ENCODE data around the gene CCDC182.

The CCDC182 gene

GRCh38 chr17:57730026-57730701, 14.9 kb downstream of the CCDC182 start:
- no peak for DNase-seq (ENCODE audit: extremely low read depth in 1 of 2, low read depth in 1 of 2)

DNA sequence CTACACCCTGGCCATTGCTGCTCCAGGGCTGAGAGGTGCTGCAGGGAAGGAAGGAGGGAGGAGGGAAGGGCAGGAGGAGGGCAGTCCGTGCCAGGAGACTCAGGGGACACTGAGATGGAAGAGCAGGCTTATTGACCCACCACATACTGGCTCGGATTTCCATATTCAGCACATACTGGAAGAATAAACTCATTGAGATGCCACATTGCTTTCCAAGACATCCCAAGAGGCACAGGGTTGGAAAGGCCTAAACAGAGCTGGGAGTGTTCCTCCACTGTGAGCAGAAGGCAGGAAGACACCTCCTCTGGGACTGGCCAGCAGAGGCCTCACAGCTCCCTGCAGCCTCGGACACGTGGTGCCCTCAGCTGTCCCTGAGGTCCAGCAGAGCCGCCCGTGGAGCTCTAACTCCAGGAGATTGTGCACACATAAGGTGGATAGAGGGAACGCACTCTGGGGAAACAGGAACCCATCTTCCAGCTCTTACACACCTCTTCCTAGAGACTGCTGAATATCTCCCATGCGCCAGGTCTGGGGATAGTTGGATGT, 17.4 kb downstream of the CCDC182 start:
- no peak for DNase-seq (ENCODE audit: extremely low read depth in 1 of 2, low read depth in 1 of 2)

- DNase-seq (ENCODE audit: extremely low read depth in 1 of 2, low read depth in 1 of 2) = no peak
These were observed 18.3 kb downstream of the CCDC182 start for GRCh38 chr17:57726838-57727237.

DNA sequence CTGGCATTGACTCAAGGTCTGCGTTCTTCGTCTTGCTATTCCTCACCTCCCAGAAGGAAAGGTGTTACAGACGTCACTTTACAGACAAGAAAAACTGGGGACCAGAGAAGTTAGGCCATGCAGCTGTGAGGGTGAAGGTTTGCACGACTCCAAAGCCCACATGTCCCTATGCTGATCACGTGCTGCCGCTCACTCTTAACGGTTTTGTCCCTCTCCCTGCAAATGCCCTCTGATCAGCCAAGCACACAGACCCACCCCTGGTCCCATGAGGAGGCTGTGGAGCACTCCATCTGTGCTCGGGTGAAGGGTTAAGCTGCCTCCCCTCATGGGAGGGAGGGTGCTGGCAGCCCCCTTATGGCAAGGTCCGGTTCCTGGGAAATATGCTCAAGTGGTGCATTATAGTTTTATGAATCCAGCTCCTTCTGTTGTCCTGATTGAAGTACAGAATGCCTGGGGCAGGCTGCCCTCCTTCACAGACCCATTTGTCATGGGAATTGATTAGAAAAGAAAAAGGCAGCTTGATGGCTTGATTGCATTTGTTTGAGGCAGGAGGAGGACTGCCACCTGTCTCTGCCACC, 18.8 kb downstream of the CCDC182 start:
- no peak for DNase-seq (ENCODE audit: extremely low read depth in 1 of 2, low read depth in 1 of 2)

DNA sequence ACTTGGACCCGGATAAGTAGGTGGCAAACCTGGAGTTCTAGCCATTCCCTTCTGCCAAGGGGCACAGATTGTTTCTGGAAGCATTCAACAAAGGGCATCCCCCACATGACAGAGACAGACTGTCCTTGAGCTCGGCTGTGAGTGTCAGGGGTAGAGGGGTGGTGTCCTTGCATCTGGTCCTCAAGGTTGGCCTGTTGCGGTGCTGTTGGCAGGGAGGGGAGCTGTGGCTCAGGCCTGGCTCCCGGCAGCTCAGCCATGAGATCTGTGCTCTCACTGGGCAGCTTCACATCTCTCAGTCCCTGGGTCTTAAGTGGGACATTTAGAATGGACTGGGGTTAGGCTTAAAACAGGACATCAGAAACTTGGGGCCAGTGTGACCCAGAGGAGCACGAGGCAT, 20.4 kb downstream of the CCDC182 start:
- no peak for DNase-seq (ENCODE audit: extremely low read depth in 1 of 2, low read depth in 1 of 2)

DNA sequence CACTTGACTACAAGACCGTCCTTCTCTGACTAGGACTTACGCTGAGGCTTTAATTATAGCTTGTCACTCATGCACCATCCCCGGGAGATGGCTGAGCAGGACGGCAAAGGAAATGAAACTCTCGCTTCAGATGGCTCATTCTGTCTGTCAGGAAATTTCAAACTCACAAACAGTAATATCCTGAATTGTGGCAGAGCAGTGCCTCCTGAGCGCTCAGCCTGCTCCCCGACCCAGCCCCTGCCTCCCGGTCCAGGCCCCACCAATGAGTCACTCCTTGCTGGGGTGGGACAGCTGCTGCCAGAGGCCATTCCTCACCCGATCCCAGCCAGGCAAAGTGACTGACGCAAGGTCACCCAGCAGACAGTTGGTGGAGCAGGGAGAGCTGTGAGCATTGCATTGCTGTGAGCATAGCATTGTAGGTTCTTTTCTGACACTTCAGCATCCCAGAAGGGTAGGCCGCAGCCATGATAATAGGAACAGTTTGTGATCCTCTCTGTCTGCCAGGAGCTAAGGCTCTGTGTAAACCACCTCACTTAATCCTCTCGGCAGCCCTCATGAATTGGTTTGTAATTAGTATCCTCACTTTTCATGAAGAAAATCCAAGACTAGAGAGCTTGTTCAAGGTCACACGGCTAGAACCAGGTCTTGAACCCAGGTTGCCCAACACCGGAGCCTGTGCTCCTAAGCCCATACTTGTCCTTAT, 20.9 kb downstream of the CCDC182 start:
- DNase-seq (ENCODE audit: extremely low read depth in 1 of 2, low read depth in 1 of 2) = no peak

GRCh38 chr17:57723427-57724025, 21.6 kb downstream of the CCDC182 start:
- DNase-seq (ENCODE audit: extremely low read depth in 1 of 2, low read depth in 1 of 2) = no peak

- no peak for DNase-seq (ENCODE audit: extremely low read depth in 1 of 2, low read depth in 1 of 2)
These were observed 22.4 kb downstream of the CCDC182 start for GRCh38 chr17:57722704-57723043.

GRCh38 chr17:57721967-57722703, 23.0 kb downstream of the CCDC182 start:
- DNase-seq (ENCODE audit: extremely low read depth in 1 of 2, low read depth in 1 of 2) = no peak

DNA sequence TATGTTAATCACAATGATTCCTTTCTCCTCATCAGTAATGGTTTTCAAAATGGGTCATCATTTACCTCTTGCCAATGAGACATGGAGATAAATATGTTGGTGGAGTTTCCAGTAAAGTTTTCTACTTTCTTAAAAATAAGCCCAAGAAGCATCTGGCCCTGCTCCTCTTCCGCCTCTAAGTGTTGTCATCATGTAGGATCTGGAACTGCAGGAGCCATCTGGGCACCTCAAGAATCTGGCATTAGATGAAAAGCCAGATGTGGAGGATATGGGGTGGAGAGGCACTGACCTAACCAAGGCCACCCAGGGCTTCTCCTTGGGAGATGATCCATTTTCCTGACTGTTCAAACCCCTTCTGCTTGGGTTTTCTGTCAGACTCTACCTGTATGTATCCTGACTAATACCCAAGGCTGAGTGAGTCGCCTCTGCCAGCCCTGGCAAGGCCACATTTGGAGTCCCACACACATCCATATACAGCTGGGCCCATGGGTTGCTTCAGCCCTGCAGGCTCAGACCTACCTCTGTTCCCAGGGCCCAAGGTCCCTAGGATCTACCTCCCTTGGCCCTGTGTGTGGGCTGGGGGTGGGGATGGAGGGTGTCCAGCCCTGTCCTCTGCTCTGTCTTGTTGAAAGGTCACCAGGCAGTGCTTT, 24.6 kb downstream of the CCDC182 start:
- no peak for DNase-seq (ENCODE audit: extremely low read depth in 1 of 2, low read depth in 1 of 2)

DNA sequence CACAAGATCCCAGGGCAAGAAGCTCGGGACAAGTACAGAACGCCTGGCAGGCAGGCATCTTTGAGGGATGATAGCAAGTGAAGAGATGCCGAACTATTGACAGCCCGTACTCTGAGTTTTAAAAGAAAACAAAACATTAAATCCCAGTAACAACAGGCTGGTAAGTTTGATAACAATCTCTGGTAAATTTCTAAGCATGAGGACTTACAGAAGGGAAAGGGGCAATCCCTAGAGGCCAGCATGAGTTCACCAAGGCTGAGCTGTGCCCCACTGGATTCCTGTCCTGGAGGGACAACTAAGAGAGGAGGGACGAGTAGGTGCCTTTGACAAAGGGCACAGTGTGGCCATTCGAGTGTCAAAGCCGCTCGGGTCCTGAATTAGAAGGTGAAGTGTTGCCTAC, 26.2 kb downstream of the CCDC182 start:
- DNase-seq (ENCODE audit: extremely low read depth in 1 of 2, low read depth in 1 of 2) = no peak

DNA sequence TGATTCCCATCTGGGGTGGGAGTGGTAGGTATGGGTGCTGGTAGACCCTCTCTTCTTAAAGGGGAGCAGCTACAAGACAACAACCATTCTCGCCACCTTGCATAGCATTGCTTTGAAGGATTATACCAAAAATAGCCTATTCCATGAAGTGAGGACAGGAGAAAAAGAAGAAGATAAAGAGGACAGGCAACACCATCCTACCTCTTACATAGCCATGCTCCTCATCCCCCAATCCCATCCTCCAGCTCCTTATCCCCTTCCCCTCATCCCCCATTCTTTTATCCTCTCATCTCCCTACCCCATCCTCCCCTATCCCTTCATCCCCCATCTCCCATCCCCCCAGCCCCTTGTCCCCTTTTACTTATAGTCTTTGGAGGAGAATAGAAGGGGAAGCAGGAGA, 29.1 kb downstream of the CCDC182 start:
- DNase-seq (ENCODE audit: extremely low read depth in 1 of 2, low read depth in 1 of 2) = no peak

- no peak for DNase-seq (ENCODE audit: extremely low read depth in 1 of 2, low read depth in 1 of 2)
These were observed 30.4 kb downstream of the CCDC182 start for GRCh38 chr17:57714665-57715180.

DNA sequence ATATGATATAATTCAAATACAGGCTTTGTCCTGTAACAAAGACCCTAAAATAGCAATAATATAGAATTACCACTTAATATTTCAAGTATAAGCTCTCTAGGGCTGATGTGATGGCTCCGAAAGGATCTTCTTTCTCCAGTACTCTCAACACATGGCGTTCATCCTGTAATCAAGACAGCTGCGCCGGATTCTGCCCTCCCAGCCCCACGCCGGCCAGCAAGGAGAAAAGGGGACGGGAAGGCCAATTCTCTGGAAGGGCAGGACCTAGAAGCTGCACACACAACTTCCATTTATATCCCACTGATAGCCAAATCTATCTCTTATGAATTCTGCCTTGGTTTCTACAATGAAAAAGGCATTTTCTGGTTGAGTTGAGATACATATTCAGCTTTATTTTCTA, 32.0 kb downstream of the CCDC182 start:
- DNase-seq (ENCODE audit: extremely low read depth in 1 of 2, low read depth in 1 of 2) = no peak

GRCh38 chr17:57708410-57708809, 36.7 kb downstream of the CCDC182 start:
- no peak for DNase-seq (ENCODE audit: extremely low read depth in 1 of 2, low read depth in 1 of 2)

DNA sequence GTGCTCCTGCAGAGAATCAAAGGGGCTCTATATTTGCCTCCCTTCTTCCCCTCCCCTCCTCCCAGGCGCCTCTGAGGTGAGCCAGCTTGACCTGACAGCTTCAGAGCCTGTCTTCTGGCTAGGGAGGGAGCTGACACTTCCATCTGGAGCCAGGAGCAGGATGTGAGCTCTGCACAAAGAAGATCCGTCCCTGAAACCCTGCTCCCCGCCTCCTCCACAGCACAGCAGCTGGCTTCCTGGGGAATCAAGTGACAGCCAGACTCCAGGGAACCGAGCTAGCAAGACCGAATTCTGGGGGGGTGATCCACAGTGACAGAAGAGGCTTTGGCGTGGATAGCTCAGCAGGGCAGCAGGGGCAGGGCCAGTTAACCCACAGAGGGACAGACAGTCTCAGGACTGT, 37.2 kb downstream of the CCDC182 start:
- no peak for DNase-seq (ENCODE audit: extremely low read depth in 1 of 2, low read depth in 1 of 2)

GRCh38 chr17:57706761-57707160, 38.3 kb downstream of the CCDC182 start:
- no peak for DNase-seq (ENCODE audit: extremely low read depth in 1 of 2, low read depth in 1 of 2)

GRCh38 chr17:57705921-57706695, 39.0 kb downstream of the CCDC182 start:
- no peak for DNase-seq (ENCODE audit: extremely low read depth in 1 of 2, low read depth in 1 of 2)

GRCh38 chr17:57704448-57704847, 40.7 kb downstream of the CCDC182 start:
- no peak for DNase-seq (ENCODE audit: extremely low read depth in 1 of 2, low read depth in 1 of 2)

- DNase-seq (ENCODE audit: extremely low read depth in 1 of 2, low read depth in 1 of 2) = no peak
These were observed 41.8 kb downstream of the CCDC182 start for GRCh38 chr17:57703273-57703672.
